ENCODE results near the gene ANK2.

ANK2 gene

GRCh38 chr4:113025416-113025815 is 24.0 kb upstream of the ANK2 start:
- no peak overlapping the region for H3K4me3 Mint-ChIP-seq
- intact Hi-C loops (cut with micrococcal nuclease) = no loop called here
- H3K36me3 Mint-ChIP-seq (ENCODE audit: low read depth) = no peaks in the 10 kb centered on the region
- H3K4me1 Mint-ChIP-seq (ENCODE audit: low read depth) = no peaks in the 10 kb centered on the region
- H3K27me3 Mint-ChIP-seq = no peaks in the 10 kb centered on the region
- H3K9me3 Mint-ChIP-seq = no peaks in the 10 kb centered on the region
- no peak overlapping the region for H3K27ac Mint-ChIP-seq

DNA sequence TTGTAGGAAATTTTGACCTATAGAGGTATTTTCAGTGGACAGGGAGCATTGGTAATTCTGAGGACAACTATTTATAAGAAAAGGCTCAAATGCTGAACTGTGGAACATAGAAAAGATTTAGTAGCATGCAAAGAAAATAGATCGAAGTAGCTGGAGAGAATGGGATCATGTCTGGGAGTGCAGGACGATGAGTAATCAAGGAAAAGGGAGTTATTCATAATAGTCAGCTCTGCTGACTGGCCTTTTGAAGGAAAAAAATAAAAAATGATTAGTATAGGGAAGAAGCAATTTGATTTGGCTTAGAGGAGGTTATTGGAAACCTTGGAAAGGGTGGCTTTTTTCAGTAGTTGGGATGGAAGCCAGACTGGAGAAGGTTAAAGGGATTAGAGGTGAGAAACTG is 22.9 kb upstream of the ANK2 start:
- no peaks in the 10 kb centered on the region for H3K4me1 Mint-ChIP-seq (ENCODE audit: low read depth)

GRCh38 chr4:113028074-113028473 is 21.4 kb upstream of the ANK2 start:
- intact Hi-C loops (cut with micrococcal nuclease) = no loop called here
- H3K4me3 Mint-ChIP-seq = no peak overlapping the region
- no peaks in the 10 kb centered on the region for H3K9me3 Mint-ChIP-seq
- no peaks in the 10 kb centered on the region for H3K36me3 Mint-ChIP-seq (ENCODE audit: low read depth)
- no peaks in the 10 kb centered on the region for H3K4me1 Mint-ChIP-seq (ENCODE audit: low read depth)
- no peaks in the 10 kb centered on the region for H3K27me3 Mint-ChIP-seq
- no peak overlapping the region for H3K27ac Mint-ChIP-seq

More for the DNA sequence above, 22.9 kb upstream of the ANK2 start:
- no peak overlapping the region for H3K27ac Mint-ChIP-seq
- intact Hi-C loops (cut with micrococcal nuclease) = no loop called here
- H3K36me3 Mint-ChIP-seq (ENCODE audit: low read depth) = no peaks in the 10 kb centered on the region
- H3K4me3 Mint-ChIP-seq = no peak overlapping the region
- H3K27me3 Mint-ChIP-seq = no peaks in the 10 kb centered on the region
- H3K9me3 Mint-ChIP-seq = no peaks in the 10 kb centered on the region

GRCh38 chr4:113031212-113031611 is 18.2 kb upstream of the ANK2 start:
- Mint-ChIP-seq H3K4me1 (ENCODE audit: low read depth) (no peaks in the 10 kb centered on the region), H3K9me3 (no peaks in the 10 kb centered on the region), H3K4me3 (no peak overlapping the region), H3K36me3 (ENCODE audit: low read depth) (no peaks in the 10 kb centered on the region), H3K27me3 (no peaks in the 10 kb centered on the region), H3K27ac (no peak overlapping the region)
- intact Hi-C loops (cut with micrococcal nuclease) = no loop called here

GRCh38 chr4:113040793-113041192 is 8.7 kb upstream of the ANK2 start:
- Mint-ChIP-seq H3K9me3 (peaks cover 20% of the 10 kb centered on the region), H3K27me3 (no peaks in the 10 kb centered on the region), H3K4me1 (ENCODE audit: low read depth) (no peaks in the 10 kb centered on the region), H3K27ac (no peak overlapping the region), H3K36me3 (ENCODE audit: low read depth) (no peaks in the 10 kb centered on the region), H3K4me3 (no peak overlapping the region)
- intact Hi-C loops (cut with micrococcal nuclease) = no loop called here

GRCh38 chr4:113042502-113042901 is 7.0 kb upstream of the ANK2 start:
- Mint-ChIP-seq H3K27ac (no peak overlapping the region), H3K36me3 (ENCODE audit: low read depth) (no peaks in the 10 kb centered on the region), H3K4me1 (ENCODE audit: low read depth) (no peaks in the 10 kb centered on the region), H3K4me3 (no peak overlapping the region), H3K27me3 (no peaks in the 10 kb centered on the region), H3K9me3 (peaks cover 20% of the 10 kb centered on the region)
- intact Hi-C loops (cut with micrococcal nuclease) = no loop called here

- Mint-ChIP-seq H3K36me3 (ENCODE audit: low read depth) (no peaks in the 10 kb centered on the region), H3K9me3 (peaks cover 20% of the 10 kb centered on the region), H3K27me3 (no peaks in the 10 kb centered on the region), H3K4me1 (ENCODE audit: low read depth) (no peaks in the 10 kb centered on the region), H3K4me3 (no peak overlapping the region), H3K27ac (no peak overlapping the region)
- intact Hi-C loops (cut with micrococcal nuclease) = no loop called here
These were observed 5.9 kb upstream of the ANK2 start for GRCh38 chr4:113043591-113043990.

DNA sequence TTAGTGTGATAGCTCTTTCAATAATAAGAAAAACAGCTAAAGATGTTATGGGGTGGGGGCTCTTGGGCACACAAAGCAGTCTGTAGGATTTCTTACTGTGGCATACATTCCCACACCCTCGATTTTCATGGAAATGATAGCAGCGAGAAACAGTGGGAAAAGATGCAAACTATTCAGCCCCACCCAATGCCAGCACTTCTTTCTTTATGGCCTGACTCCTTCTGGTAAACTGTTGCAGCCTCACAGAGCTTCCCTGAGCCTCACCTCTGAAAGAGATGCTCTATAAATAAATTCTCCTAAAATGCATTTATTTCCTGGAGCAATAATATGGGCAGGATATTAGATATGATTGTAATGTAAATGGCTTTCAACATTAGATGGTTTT is 910 bp downstream of the ANK2 start:
- no peak overlapping the region for H3K27ac Mint-ChIP-seq
- H3K36me3 Mint-ChIP-seq (ENCODE audit: low read depth) = no peaks in the 10 kb centered on the region
- H3K9me3 Mint-ChIP-seq = no peaks in the 10 kb centered on the region
- H3K4me3 Mint-ChIP-seq = no peak overlapping the region
- no peaks in the 10 kb centered on the region for H3K27me3 Mint-ChIP-seq
- intact Hi-C loops (cut with micrococcal nuclease) = no loop called here
- no peaks in the 10 kb centered on the region for H3K4me1 Mint-ChIP-seq (ENCODE audit: low read depth)

GRCh38 chr4:113050837-113051236 is 1.4 kb downstream of the ANK2 start:
- H3K27me3 Mint-ChIP-seq = no peaks in the 10 kb centered on the region
- intact Hi-C loops (cut with micrococcal nuclease) = no loop called here
- no peaks in the 10 kb centered on the region for H3K9me3 Mint-ChIP-seq
- H3K4me3 Mint-ChIP-seq = no peak overlapping the region
- no peaks in the 10 kb centered on the region for H3K4me1 Mint-ChIP-seq (ENCODE audit: low read depth)
- no peaks in the 10 kb centered on the region for H3K36me3 Mint-ChIP-seq (ENCODE audit: low read depth)
- H3K27ac Mint-ChIP-seq = no peak overlapping the region

DNA sequence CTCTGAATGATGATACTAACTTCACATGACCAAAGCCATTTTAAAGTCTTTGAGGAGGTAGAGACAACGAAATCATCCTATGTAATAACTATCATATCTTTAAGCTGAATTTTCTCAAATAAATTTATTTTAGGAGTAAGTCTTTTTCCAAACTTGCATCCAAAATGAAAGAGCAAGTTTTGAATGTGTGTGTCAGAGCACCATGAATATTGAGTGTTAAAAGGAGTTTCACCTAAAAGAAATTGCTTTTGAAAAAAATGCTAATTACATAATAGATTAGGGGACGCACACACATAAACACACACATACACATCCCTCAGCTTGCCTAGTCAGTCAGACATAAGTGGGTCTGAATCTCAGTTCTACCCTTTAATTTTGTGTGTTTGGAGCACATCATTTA is 1.9 kb downstream of the ANK2 start:
- H3K27ac Mint-ChIP-seq = no peak overlapping the region
- H3K36me3 Mint-ChIP-seq (ENCODE audit: low read depth) = no peaks in the 10 kb centered on the region
- H3K27me3 Mint-ChIP-seq = no peaks in the 10 kb centered on the region
- H3K4me1 Mint-ChIP-seq (ENCODE audit: low read depth) = no peaks in the 10 kb centered on the region
- H3K9me3 Mint-ChIP-seq = no peaks in the 10 kb centered on the region
- intact Hi-C loops (cut with micrococcal nuclease) = no loop called here
- H3K4me3 Mint-ChIP-seq = no peak overlapping the region

GRCh38 chr4:113052379-113052951 is 3.0 kb downstream of the ANK2 start:
- Mint-ChIP-seq H3K4me3 (no peak overlapping the region), H3K9me3 (no peaks in the 10 kb centered on the region), H3K27me3 (no peaks in the 10 kb centered on the region), H3K4me1 (ENCODE audit: low read depth) (no peaks in the 10 kb centered on the region), H3K36me3 (ENCODE audit: low read depth) (no peaks in the 10 kb centered on the region), H3K27ac (no peak overlapping the region)
- intact Hi-C loops (cut with micrococcal nuclease) = no loop called here

- no peaks in the 10 kb centered on the region for H3K36me3 Mint-ChIP-seq (ENCODE audit: low read depth)
- H3K4me3 Mint-ChIP-seq = no peak overlapping the region
- intact Hi-C loops (cut with micrococcal nuclease) = no loop called here
- no peaks in the 10 kb centered on the region for H3K27me3 Mint-ChIP-seq
- no peak overlapping the region for H3K27ac Mint-ChIP-seq
- H3K9me3 Mint-ChIP-seq = no peaks in the 10 kb centered on the region
- H3K4me1 Mint-ChIP-seq (ENCODE audit: low read depth) = no peaks in the 10 kb centered on the region
These were observed 4.4 kb downstream of the ANK2 start for GRCh38 chr4:113053883-113054282.

DNA sequence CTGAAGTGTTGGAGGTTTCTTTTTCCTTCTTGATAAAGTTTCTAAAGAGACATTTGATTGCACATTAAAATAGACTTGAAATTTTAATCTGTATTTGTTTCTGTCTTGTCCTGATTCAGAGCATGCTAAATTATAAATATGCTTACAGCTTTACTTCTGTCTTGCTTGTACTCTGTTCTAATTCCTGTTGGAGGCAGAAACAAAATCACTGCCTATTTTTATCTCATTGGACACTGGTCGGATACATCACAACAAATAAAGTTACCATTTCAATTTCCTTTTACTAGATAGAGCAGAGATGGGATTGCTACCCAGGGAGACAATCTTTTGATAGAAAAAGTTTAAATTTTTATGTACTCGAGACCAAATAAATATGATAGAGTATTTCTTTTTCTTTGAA is 6.9 kb downstream of the ANK2 start:
- H3K27me3 Mint-ChIP-seq = no peaks in the 10 kb centered on the region
- H3K4me3 Mint-ChIP-seq = no peak overlapping the region
- no peaks in the 10 kb centered on the region for H3K4me1 Mint-ChIP-seq (ENCODE audit: low read depth)
- intact Hi-C loops (cut with micrococcal nuclease) = no loop called here
- H3K27ac Mint-ChIP-seq = no peak overlapping the region
- H3K9me3 Mint-ChIP-seq = no peaks in the 10 kb centered on the region
- H3K36me3 Mint-ChIP-seq (ENCODE audit: low read depth) = no peaks in the 10 kb centered on the region

DNA sequence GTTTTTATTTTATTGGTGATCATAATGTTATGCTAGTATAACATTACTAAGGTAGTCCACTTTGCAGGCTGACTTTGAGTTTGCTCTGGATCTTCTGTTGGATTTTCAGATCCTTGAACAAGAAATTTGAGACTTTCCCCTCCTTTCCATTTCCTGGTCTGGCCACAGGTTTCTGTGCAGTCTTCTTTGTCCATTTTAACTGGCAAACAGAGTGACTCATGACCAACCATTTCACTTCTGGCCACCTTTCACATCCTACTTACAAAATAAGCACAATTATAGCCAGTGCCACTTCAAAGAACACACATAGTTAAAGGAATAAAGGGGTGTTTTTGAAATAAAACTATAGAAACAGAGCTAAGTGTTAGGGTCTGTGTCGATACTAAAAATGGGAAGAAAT is 8.4 kb downstream of the ANK2 start:
- no peaks in the 10 kb centered on the region for H3K4me1 Mint-ChIP-seq (ENCODE audit: low read depth)
- H3K36me3 Mint-ChIP-seq (ENCODE audit: low read depth) = no peaks in the 10 kb centered on the region
- intact Hi-C loops (cut with micrococcal nuclease) = no loop called here
- no peak overlapping the region for H3K27ac Mint-ChIP-seq
- no peaks in the 10 kb centered on the region for H3K9me3 Mint-ChIP-seq
- no peaks in the 10 kb centered on the region for H3K27me3 Mint-ChIP-seq
- no peak overlapping the region for H3K4me3 Mint-ChIP-seq

GRCh38 chr4:113059449-113060182 is 10.2 kb downstream of the ANK2 start:
- Mint-ChIP-seq H3K4me3 (no peak overlapping the region), H3K27me3 (no peaks in the 10 kb centered on the region), H3K4me1 (ENCODE audit: low read depth) (no peaks in the 10 kb centered on the region), H3K9me3 (no peaks in the 10 kb centered on the region), H3K36me3 (ENCODE audit: low read depth) (no peaks in the 10 kb centered on the region), H3K27ac (no peak overlapping the region)
- intact Hi-C loops (cut with micrococcal nuclease) = no loop called here

All from dendritic cell treated with granulocyte-macrophage colony-stimulating factor and Interleukin-4, amounts not matched to agents 40 ng/mL and 50 ng/mL, for 4 days (primary cell).